HepG2 (cell line): ENCODE measurements around the gene PARP3. TPM values are rescaled to one million over a fixed set of nuclear protein-coding genes. Genes with fewer than 3 reads are reported as not detected.
A peak's percentile ranks its signal among the peaks of the same experiment; 100 is the strongest.

Experiments used
- ATF4 ChIP-seq, 2 experiments: fragments of 450-650 bp in 1 of 2; sonication (generic) in 1 of 2; formaldehyde crosslinking; IDR thresholded peaks; 2 replicates each; pipeline versions ENCODE4 v1.5.0 to v1.8.0; 2020 to 2022; ENCODE audit warnings: mild to moderate bottlenecking in 1 of 2, missing genetic modification reagents in 1 of 2
- ATF7 ChIP-seq, 2 experiments: fragments of 450-650 bp in 1 of 2; sonication (generic) in 1 of 2; formaldehyde crosslinking in 1 of 2; IDR thresholded peaks; 2 replicates each; pipeline versions ENCODE4 v1.4.0 to v1.6.1; 2016 to 2020; ENCODE audit warnings: antibody characterized with exemption in 1 of 2, mild to moderate bottlenecking in 1 of 2, missing genetic modification reagents in 1 of 2
- CCDC6 ChIP-seq: sonication (generic); formaldehyde crosslinking; IDR thresholded peaks from 2 replicates; pipeline ENCODE4 v1.8.1; 2022; ENCODE audit warnings: mild to moderate bottlenecking, missing genetic modification reagents, moderate library complexity
- DNMT1 ChIP-seq: sonication (generic); formaldehyde crosslinking; IDR thresholded peaks from 2 replicates; pipeline ENCODE4 v1.5.1; 2020; ENCODE audit warnings: mild to moderate bottlenecking, missing genetic modification reagents
- EHMT2 ChIP-seq: fragments of 200-600 bp; sonication (generic); IDR thresholded peaks from 2 replicates; pipeline ENCODE4 v1.7.0; 2017; ENCODE audit warnings: antibody characterized with exemption, low read depth, low read length, borderline replicate concordance
- HMG20B ChIP-seq: conservative IDR thresholded peaks from 2 replicates; pipeline ENCODE4 v1.6.1; 2016; ENCODE audit warnings: missing genetic modification reagents, missing compliant biosample characterization
- HOMEZ ChIP-seq: IDR thresholded peaks from 2 replicates; pipeline ENCODE4 v1.6.1; 2016; ENCODE audit warnings: low read depth
- IRF2 ChIP-seq: IDR thresholded peaks from 2 replicates; pipeline ENCODE4 v1.6.1; 2018; ENCODE audit warnings: missing genetic modification reagents, missing compliant biosample characterization
- MED1 ChIP-seq: sonication (generic); formaldehyde crosslinking; IDR thresholded peaks from 2 replicates; pipeline ENCODE4 v1.4.0; 2020; ENCODE audit warnings: missing genetic modification reagents
- NCOA1 ChIP-seq: sonication (generic); formaldehyde crosslinking; IDR thresholded peaks from 2 replicates; pipeline ENCODE4 v1.9.0; 2021; ENCODE audit warnings: missing genetic modification reagents
- NR2F1 ChIP-seq, 2 experiments: fragments of 450-650 bp in 1 of 2; formaldehyde crosslinking in 1 of 2; IDR thresholded peaks; 2 replicates each; pipeline versions ENCODE4 v1.5.0 to v1.6.1; 2016 to 2020; ENCODE audit warnings: mild to moderate bottlenecking in 1 of 2, missing compliant biosample characterization in 1 of 2, missing genetic modification reagents in 1 of 2, moderate library complexity in 1 of 2
- PRPF4 ChIP-seq: fragments of 200-400 bp; formaldehyde crosslinking; IDR thresholded peaks from 2 replicates; pipeline ENCODE4 v1.6.1; 2016; ENCODE audit warnings: low read length, low read depth; ENCODE audit not compliant: poor library complexity, severe bottlenecking
- SAFB2 ChIP-seq: sonication (generic); formaldehyde crosslinking; IDR thresholded peaks from 2 replicates; pipeline ENCODE4 v1.5.1; 2020; ENCODE audit warnings: missing genetic modification reagents, low read depth, mild to moderate bottlenecking, borderline replicate concordance
- SRF ChIP-seq: IDR thresholded peaks from 2 replicates; pipeline ENCODE4 v1.6.1; 2011; ENCODE audit warnings: mild to moderate bottlenecking, low read depth, low read length, moderate library complexity
- TBP ChIP-seq: sonication (generic); formaldehyde crosslinking; IDR thresholded peaks from 2 replicates; pipeline ENCODE4 v1.5.0; 2020; ENCODE audit warnings: missing genetic modification reagents
- ZFP36 ChIP-seq: fragments of 150-350 bp; IDR thresholded peaks from 2 replicates; pipeline ENCODE4 v1.6.1; 2018; ENCODE audit warnings: borderline replicate concordance, low read length, low read depth; ENCODE audit not compliant: partially characterized antibody
- ZNF160 ChIP-seq: sonication (generic); formaldehyde crosslinking; IDR thresholded peaks from 2 replicates; pipeline ENCODE4 v1.8.0; 2022; ENCODE audit warnings: mild to moderate bottlenecking, inconsistent platforms, missing genetic modification reagents
- ZNF772 ChIP-seq: sonication (generic); formaldehyde crosslinking; IDR thresholded peaks from 2 replicates; pipeline ENCODE4 v1.5.0; 2020; ENCODE audit warnings: mild to moderate bottlenecking, missing genetic modification reagents
- ZNF780A ChIP-seq: sonication (generic); formaldehyde crosslinking; IDR thresholded peaks from 2 replicates; pipeline ENCODE4 v1.8.0; 2022; ENCODE audit warnings: mild to moderate bottlenecking, missing genetic modification reagents, moderate library complexity
- polyA plus RNA-seq, 8 experiments: library from polyadenylated mRNA; depleted of rRNA in 3 of 8; stranded (reverse) in 7 of 8; unstranded in 1 of 8; fragments of >200 nt; fragmentation: Illumina TruSeq in 4 of 8; extraction: Trizol in 4 of 8; gene quantifications; 2 replicates each; pipeline versions ENCODE4 v1.2.1 to v1.2.3, GENCODE V29; 2011 to 2016; ENCODE audit warnings: low read depth in 4 of 8, missing spikeins in 1 of 8, mixed read lengths in 1 of 8; ENCODE audit not compliant: insufficient read depth in 1 of 8
- total RNA-seq, 5 experiments: library from RNA; depleted of rRNA; stranded (reverse); fragments of >200 nt; fragmentation: Illumina TruSeq; extraction: Trizol; gene quantifications; 2 replicates each; pipeline ENCODE4 v1.2.3, GENCODE V29; 2016; ENCODE audit warnings: low read depth in 1 of 5
- TF ChIP-seq, protein P1 (sequence below): sonication (generic); formaldehyde crosslinking; IDR thresholded peaks from 2 replicates; pipeline ENCODE4 v1.4.0; 2020; ENCODE audit warnings: mild to moderate bottlenecking, low read depth, missing genetic modification reagents
- TF ChIP-seq, protein P2 (sequence below): sonication (generic); formaldehyde crosslinking; IDR thresholded peaks from 2 replicates; pipeline ENCODE4 v1.5.1; 2020; ENCODE audit warnings: missing genetic modification reagents, mild to moderate bottlenecking, borderline replicate concordance
- TF ChIP-seq, protein P3 (sequence below): sonication (generic); formaldehyde crosslinking; IDR thresholded peaks from 2 replicates; pipeline ENCODE4 v1.4.0; 2020; ENCODE audit warnings: missing genetic modification reagents

Gene PARP3
- total and polyA plus RNA-seq, 2 of the 13 experiments (the other 11 are each of a cell fraction or from before 2014, with no cell fraction given), result 11.2 to 21.5 TPM

GRCh38 chr3:51942603-51943450 lies 664 bp downstream of the PARP3 start (continued):
- TF ChIP-seq, protein P1, sequence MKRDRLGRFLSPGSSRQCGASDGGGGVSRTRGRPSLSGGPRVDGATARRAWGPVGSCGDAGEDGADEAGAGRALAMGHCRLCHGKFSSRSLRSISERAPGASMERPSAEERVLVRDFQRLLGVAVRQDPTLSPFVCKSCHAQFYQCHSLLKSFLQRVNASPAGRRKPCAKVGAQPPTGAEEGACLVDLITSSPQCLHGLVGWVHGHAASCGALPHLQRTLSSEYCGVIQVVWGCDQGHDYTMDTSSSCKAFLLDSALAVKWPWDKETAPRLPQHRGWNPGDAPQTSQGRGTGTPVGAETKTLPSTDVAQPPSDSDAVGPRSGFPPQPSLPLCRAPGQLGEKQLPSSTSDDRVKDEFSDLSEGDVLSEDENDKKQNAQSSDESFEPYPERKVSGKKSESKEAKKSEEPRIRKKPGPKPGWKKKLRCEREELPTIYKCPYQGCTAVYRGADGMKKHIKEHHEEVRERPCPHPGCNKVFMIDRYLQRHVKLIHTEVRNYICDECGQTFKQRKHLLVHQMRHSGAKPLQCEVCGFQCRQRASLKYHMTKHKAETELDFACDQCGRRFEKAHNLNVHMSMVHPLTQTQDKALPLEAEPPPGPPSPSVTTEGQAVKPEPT (CRISPR knock-in tag), result no peak
- TF ChIP-seq IRF2 (CRISPR knock-in tag), result no peak
- no peak for TF ChIP-seq SRF
- TF ChIP-seq PRPF4, result no peak
- TF ChIP-seq DNMT1, result no peak
- TF ChIP-seq HOMEZ (CRISPR knock-in tag), result no peak
- TF ChIP-seq, protein P2, sequence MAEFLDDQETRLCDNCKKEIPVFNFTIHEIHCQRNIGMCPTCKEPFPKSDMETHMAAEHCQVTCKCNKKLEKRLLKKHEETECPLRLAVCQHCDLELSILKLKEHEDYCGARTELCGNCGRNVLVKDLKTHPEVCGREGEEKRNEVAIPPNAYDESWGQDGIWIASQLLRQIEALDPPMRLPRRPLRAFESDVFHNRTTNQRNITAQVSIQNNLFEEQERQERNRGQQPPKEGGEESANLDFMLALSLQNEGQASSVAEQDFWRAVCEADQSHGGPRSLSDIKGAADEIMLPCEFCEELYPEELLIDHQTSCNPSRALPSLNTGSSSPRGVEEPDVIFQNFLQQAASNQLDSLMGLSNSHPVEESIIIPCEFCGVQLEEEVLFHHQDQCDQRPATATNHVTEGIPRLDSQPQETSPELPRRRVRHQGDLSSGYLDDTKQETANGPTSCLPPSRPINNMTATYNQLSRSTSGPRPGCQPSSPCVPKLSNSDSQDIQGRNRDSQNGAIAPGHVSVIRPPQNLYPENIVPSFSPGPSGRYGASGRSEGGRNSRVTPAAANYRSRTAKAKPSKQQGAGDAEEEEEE, result no peak
- TF ChIP-seq, protein P3, sequence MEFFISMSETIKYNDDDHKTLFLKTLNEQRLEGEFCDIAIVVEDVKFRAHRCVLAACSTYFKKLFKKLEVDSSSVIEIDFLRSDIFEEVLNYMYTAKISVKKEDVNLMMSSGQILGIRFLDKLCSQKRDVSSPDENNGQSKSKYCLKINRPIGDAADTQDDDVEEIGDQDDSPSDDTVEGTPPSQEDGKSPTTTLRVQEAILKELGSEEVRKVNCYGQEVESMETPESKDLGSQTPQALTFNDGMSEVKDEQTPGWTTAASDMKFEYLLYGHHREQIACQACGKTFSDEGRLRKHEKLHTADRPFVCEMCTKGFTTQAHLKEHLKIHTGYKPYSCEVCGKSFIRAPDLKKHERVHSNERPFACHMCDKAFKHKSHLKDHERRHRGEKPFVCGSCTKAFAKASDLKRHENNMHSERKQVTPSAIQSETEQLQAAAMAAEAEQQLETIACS (CRISPR knock-in tag), result no peak; the same call in 1 of the 2 replicates
- TF ChIP-seq NCOA1 (CRISPR knock-in tag), result no peak
- TF ChIP-seq ZNF772 (CRISPR knock-in tag), result no peak
- no peak for TF ChIP-seq ZNF160 (CRISPR knock-in tag)
- no peak for TF ChIP-seq NR2F1 (CRISPR knock-in tag; IDR thresholded peaks at IDR 0.05)
- TF ChIP-seq ZNF780A (CRISPR knock-in tag), result no peak
- no peak for TF ChIP-seq ZFP36
- TF ChIP-seq SAFB2 (CRISPR knock-in tag), result no peak
- TF ChIP-seq ATF4 (CRISPR knock-in tag; IDR thresholded peaks at IDR 0.05), result no peak
- no peak for TF ChIP-seq TBP (CRISPR knock-in tag)
- no peak for TF ChIP-seq CCDC6 (CRISPR knock-in tag)
- peak; percentile 47; the same call in 1 of the 2 replicates for TF ChIP-seq MED1 (CRISPR knock-in tag)
- TF ChIP-seq HMG20B, result no peak
- TF ChIP-seq ATF7 (IDR thresholded peaks at IDR 0.05), result no peak
- no peak for TF ChIP-seq ATF7 (CRISPR knock-in tag; IDR thresholded peaks at IDR 0.05)
- no peak for TF ChIP-seq EHMT2
